HG02642 (cell line): ENCODE measurements around the gene EHMT1.

Experiments used
- ATAC-seq: cut with Tn5 transposase; IDR thresholded peaks from one replicate; pipeline ENCODE4 v1.9.1; 2021; ENCODE audit warnings: mild to moderate bottlenecking; ENCODE audit not compliant: unreplicated experiment, poor library complexity

The EHMT1 gene

GRCh38 chr9:137833721-137834613, 215.2 kb downstream of the EHMT1 start:
- ATAC-seq, result no peak

- ATAC-seq, result no peak
Observed at GRCh38 chr9:137834846-137835546, 216.2 kb downstream of the EHMT1 start.

GRCh38 chr9:137836151-137836830, 217.5 kb downstream of the EHMT1 start:
- no peak for ATAC-seq

GRCh38 chr9:137836831-137837241, 218.0 kb downstream of the EHMT1 start:
- ATAC-seq, result no peak

GRCh38 chr9:137837345-137838278, 218.8 kb downstream of the EHMT1 start:
- no peak for ATAC-seq

- ATAC-seq, result no peak
Observed at GRCh38 chr9:137838576-137838975, 219.8 kb downstream of the EHMT1 start.

GRCh38 chr9:137843355-137843754, 224.6 kb downstream of the EHMT1 start:
- ATAC-seq, result no peak

GRCh38 chr9:137851516-137852267, 232.9 kb downstream of the EHMT1 start:
- ATAC-seq, result no peak

GRCh38 chr9:137853392-137853995, 234.7 kb downstream of the EHMT1 start:
- ATAC-seq, result no peak

- no peak for ATAC-seq
Observed at GRCh38 chr9:137860361-137860760, 241.6 kb downstream of the EHMT1 start.

- ATAC-seq, result no peak
Observed at GRCh38 chr9:137865581-137866145, 246.9 kb downstream of the EHMT1 start.

GRCh38 chr9:137866226-137867141, 247.7 kb downstream of the EHMT1 start:
- ATAC-seq, result no peak

GRCh38 chr9:137870432-137870831, 251.6 kb downstream of the EHMT1 start:
- no peak for ATAC-seq

GRCh38 chr9:137872296-137872695, 253.5 kb downstream of the EHMT1 start:
- ATAC-seq, result no peak

GRCh38 chr9:137873408-137873807, 254.6 kb downstream of the EHMT1 start:
- ATAC-seq, result no peak

GRCh38 chr9:137873858-137874362, 255.1 kb downstream of the EHMT1 start:
- ATAC-seq, result no peak

- ATAC-seq, result no peak
Observed at GRCh38 chr9:137875354-137875753, 256.5 kb downstream of the EHMT1 start.
